GM12801 (cell line): ENCODE results near the gene MEGF6.

Experiments
- CTCF ChIP-seq: IDR thresholded peaks from one replicate; pipeline ENCODE4 v1.5.1; 2011; ENCODE audit warnings: control low read depth; ENCODE audit not compliant: insufficient read length; ENCODE audit errors: extremely low read depth

Gene MEGF6

GRCh38 chr1:3608154-3608553, 3.2 kb downstream of the MEGF6 start:
- no peak for TF ChIP-seq CTCF

- TF ChIP-seq CTCF: no peak
These were observed 3.6 kb downstream of the MEGF6 start for GRCh38 chr1:3607703-3608065.

GRCh38 chr1:3606779-3607702, 4.3 kb downstream of the MEGF6 start:
- TF ChIP-seq CTCF: no peak

GRCh38 chr1:3604997-3605823, 6.1 kb downstream of the MEGF6 start:
- TF ChIP-seq CTCF: no peak

- no peak for TF ChIP-seq CTCF
These were observed 6.8 kb downstream of the MEGF6 start for GRCh38 chr1:3604468-3604974.

GRCh38 chr1:3603571-3604467, 7.5 kb downstream of the MEGF6 start:
- no peak for TF ChIP-seq CTCF

GRCh38 chr1:3603156-3603555, 8.2 kb downstream of the MEGF6 start:
- TF ChIP-seq CTCF: no peak
